Sigmoid colon (tissue), 4 donors: ENCODE data around the gene PFKFB2.

Experiments
- POLR2A ChIP-seq, 2 donors: fragments of 450-650 bp; IDR thresholded peaks; one replicate each; pipeline ENCODE4 v1.6.1; 2016; ENCODE audit warnings: antibody characterized with exemption in 2 of 2, mild to moderate bottlenecking in 2 of 2, moderate library complexity in 2 of 2
- POLR2AphosphoS5 ChIP-seq, 4 donors: sonication (generic); formaldehyde crosslinking; IDR thresholded peaks; one replicate each; pipeline ENCODE4 v1.6.1; 2017; ENCODE audit warnings: antibody characterized with exemption in 4 of 4
- TF ChIP-seq, protein P1 (sequence below), 4 experiments: fragments of 450-650 bp in 3 of 4; fragments of 200-600 bp in 1 of 4; IDR thresholded peaks; one replicate each; pipeline ENCODE4 v1.5.1; 2016 to 2019; ENCODE audit warnings: antibody characterized with exemption in 4 of 4, mild to moderate bottlenecking in 3 of 4, moderate library complexity in 2 of 4

- TF ChIP-seq POLR2A (IDR thresholded peaks at IDR 0.05), result peak in 1 of 2 donors; percentile 81
- TF ChIP-seq, protein P1, sequence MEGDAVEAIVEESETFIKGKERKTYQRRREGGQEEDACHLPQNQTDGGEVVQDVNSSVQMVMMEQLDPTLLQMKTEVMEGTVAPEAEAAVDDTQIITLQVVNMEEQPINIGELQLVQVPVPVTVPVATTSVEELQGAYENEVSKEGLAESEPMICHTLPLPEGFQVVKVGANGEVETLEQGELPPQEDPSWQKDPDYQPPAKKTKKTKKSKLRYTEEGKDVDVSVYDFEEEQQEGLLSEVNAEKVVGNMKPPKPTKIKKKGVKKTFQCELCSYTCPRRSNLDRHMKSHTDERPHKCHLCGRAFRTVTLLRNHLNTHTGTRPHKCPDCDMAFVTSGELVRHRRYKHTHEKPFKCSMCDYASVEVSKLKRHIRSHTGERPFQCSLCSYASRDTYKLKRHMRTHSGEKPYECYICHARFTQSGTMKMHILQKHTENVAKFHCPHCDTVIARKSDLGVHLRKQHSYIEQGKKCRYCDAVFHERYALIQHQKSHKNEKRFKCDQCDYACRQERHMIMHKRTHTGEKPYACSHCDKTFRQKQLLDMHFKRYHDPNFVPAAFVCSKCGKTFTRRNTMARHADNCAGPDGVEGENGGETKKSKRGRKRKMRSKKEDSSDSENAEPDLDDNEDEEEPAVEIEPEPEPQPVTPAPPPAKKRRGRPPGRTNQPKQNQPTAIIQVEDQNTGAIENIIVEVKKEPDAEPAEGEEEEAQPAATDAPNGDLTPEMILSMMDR (IDR thresholded peaks at IDR 0.05), result no peak
- TF ChIP-seq POLR2AphosphoS5 (IDR thresholded peaks at IDR 0.05), result peak in 1 of 4 donors; percentile 37
These were observed 20.5 kb upstream of the PFKFB2 start, which contains the start of gene C1orf116 for GRCh38 chr1:207032528-207033017.
